CD1c-positive myeloid dendritic cell (primary cell): ENCODE data around the gene NR2C2AP.
"Not testable (repeated sequence)": the region's sequence is repeated elsewhere in the genome, so short reads cannot be mapped to it uniquely, and the experiment has no call there.

Source experiments
- DNase-seq: peaks from one replicate; pipeline ENCODE4 v3.0.0-alpha.2; 2016; ENCODE audit errors: extremely low spot score

NR2C2AP gene

GRCh38 chr19:19181488-19181998 is 21.7 kb downstream of the NR2C2AP start:
- no peak for DNase-seq

GRCh38 chr19:19179548-19180441 is 23.4 kb downstream of the NR2C2AP start:
- DNase-seq, result no peak

DNA sequence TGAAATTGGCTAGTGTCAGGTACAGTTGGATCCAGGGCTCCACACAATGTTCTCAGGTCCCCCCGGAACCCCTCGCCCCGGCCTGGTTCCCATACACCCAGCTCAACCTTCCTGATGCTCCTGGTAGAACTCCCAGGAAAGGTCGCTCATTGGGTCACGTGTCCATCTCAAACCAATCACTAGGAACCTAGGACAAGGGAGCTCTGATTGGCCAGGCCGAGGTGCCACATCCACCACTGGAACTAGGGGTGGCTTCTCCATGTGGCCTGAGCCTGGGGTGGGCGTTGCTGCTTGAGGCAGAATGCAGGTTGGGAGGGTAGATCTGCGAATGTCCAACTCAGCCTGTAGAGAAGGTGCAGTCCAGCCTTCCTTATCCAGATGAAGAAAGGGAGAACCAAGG is 26.3 kb downstream of the NR2C2AP start:
- DNase-seq, result no peak

DNA sequence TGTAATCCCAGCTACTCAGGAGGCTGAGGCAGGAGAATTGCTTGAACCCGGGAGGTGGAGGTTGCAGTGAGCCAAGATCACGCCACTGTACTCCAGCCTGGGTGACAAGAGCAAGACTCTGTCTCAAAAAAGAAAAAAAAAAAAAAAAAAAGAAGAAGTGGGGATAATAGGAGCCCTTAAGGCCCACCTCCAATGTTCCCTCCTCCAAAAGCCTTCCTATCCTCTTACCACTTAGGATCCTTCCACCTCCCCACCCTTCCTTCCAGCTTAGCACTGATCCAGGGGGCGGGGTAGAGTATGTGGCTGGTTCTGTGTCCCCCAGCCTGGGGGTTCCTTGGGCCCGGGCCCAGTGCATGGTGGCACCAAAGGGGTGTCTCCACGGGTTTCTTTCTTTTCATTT is 30.0 kb downstream of the NR2C2AP start:
- not testable (repeated sequence) for DNase-seq

DNA sequence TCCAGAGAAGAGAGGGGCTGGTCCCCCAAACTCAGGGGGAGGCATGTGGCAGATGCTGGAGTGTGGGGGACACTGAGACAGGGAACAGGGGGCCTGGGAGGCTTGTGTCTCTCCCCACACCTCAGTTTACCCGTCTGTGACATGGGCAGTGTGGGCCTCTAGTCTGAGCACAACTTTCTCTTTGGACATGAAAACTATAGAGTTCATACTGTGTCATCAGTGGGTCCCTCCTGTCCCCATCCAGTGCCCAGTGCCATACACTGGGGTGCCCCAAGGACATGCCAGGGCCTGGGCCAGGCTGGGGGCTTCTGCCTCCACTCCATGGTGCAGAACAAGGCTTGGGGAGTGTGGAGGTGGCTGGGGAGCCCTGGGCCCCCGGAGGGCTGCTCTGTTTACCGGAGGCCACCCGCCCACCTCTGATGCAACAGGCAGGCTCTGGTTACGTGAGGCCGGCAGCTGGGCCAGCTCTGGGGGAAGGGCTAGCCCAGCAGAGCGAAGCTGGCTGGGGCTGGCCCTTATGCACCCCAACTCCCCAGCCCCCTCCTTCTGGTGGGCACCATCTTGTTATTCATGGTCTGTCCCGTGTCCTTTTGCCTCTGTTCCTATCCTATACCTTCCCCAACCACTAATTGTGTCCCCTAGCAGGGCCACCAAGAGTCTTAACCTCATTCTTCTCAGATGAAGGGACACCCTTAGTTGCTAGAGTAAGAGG is 31.2 kb downstream of the NR2C2AP start:
- DNase-seq, result no peak

DNA sequence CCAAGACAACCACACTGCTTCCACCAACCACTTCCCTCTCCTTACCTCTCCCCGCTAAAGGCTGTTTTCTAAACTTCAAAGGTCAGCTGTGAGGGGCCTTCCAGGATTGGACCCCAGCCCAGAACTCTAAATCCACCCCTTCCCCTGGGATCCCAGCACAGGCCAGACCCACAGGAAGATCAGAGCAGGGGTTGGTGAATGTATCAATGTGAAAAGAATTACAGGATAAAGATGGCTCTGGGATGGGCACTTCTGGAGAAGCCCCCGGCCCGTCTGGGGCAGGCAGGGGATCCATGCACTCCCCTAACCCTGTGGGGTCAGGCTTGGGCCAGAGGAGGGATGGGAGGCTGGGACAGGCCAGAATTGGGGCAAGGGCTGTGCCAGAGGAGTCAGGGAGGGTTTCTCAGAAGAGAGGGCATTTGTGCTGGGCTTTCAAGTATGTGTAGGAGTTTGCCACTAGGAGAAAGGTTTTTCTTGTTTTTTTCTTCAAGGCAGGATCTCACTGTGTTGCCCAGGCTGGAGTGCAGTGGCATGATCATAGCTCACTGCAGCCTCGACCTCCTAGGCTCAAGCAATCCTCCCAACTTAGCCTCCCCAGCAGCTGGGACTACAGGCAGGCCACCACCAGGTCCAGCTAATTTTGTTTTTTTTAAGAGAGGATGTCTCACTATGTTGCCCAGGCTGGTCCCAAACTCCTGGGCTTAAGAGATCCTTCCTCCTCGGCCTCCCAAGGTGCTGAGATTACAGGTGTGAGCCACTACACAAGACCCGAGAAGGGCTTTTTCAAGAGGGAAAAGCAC is 32.1 kb downstream of the NR2C2AP start:
- DNase-seq, result no peak

- DNase-seq, result peak; percentile 75
These were observed 33.0 kb downstream of the NR2C2AP start, which contains the start of gene MEF2B for GRCh38 chr19:19170053-19170872. MEF2B (minus strand) TSS chr19:19170263; CDS start chr19:19150735, 19,528 bp downstream.

DNA sequence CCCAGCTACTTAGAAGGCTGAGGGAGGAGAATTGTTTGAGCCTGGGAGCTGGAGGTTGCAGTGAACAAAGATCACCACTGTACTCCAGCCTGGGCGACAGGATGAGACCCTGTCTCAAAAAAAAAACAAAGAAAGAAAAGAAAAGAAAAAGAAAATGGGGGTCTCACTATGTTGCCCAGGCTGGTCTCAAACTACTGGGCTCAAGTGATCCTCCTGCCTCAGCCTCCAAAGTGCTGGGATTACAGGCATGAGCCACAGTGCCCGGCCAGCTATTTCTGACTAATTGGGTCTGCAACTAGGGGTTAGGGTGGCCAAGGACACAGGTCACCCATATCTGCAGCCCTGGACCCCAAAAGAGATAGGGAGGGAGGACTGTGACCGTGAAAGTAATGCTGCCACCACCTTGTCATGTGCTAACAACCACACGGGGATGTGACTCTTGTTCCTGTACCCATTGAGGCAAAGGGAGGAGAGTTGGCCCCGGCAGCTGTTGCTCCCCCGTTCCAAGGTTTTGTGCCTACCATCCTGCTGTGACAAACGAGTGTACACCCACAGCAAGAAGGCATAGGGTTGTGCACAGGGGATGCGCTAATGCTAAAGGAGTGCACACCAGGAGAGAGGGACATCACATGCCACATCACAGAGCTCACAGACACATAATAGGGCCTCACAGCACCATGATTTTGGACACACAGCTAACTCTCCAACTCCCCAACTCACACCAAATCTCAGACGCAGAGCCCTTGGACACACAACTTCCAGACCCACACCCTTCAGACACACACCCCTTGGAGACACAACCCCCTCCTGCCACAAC is 33.8 kb downstream of the NR2C2AP start:
- no peak for DNase-seq

DNA sequence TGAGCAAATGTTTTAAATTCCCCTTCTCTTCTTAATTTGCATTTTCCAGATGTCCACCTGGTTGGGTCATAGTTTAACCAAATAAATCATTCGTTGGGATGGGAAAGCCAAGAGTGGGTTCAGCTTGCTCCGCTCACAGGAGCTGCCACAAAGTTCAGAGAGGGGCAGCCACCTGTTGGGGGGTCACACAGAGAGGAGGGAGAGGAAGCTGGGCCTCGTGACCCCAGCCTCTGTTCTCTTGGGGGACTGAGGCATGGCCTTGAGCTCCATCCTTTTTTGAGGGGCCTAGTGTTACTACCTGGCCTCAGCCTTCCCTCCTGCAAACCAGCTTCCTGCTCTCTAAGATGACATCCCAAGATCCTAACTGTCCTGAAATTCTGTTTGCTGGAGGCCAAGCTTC is 35.6 kb downstream of the NR2C2AP start:
- no peak for DNase-seq

GRCh38 chr19:19165396-19165795 is 37.8 kb downstream of the NR2C2AP start:
- no peak for DNase-seq

DNA sequence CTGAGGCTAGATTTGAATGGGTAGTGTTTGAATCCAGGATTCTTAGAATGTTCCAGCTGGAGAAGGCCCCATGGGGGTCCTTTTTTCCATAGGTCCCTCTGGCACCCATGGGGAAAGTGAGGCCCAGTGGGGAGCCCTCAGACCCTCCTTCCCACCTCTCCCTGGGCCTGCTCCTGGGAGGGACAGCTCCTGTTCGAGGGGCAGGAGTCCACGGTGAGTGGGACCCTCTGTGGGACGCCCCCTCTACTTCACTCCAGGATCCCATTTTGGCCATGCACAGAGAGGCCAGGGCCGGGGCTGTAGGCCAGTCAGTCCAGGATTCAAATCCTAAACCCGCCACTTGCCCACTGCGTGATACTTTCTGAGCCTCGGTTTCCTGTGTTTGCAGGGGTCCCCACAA is 40.7 kb downstream of the NR2C2AP start:
- DNase-seq, result no peak

DNA sequence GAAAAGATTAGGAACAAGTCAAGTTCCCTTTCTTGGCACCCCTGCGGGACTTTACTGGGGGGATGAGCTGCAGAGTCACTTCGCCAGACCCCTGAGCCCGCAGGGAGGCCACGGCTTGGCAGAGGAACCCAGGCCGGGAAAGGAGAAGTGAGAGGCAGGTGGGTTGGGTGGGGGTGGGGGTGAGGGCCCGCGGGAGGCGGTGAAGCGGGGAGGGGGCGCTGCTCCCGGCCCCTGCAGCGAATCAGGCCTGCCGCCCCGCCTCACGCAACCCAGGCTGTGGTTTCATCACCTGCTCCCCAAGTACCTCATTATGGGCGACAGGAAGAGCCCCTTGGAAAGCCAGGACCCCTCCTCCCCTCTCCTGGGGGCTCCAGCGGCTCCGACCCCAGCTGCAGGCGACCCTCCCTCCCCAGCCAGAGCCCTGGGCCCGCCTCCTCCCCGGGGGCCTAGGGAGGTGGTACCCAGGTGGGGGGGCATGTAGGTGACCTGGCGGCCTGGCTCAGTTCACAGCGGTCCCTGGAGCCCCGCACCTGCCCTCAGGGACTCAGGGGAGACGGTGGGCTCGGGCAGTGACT is 42.7 kb downstream of the NR2C2AP start:
- DNase-seq, result peak; percentile 20

GRCh38 chr19:19159534-19159933 is 43.7 kb downstream of the NR2C2AP start:
- no peak for DNase-seq

- no peak for DNase-seq
These were observed 45.4 kb downstream of the NR2C2AP start for GRCh38 chr19:19157808-19158207.

DNA sequence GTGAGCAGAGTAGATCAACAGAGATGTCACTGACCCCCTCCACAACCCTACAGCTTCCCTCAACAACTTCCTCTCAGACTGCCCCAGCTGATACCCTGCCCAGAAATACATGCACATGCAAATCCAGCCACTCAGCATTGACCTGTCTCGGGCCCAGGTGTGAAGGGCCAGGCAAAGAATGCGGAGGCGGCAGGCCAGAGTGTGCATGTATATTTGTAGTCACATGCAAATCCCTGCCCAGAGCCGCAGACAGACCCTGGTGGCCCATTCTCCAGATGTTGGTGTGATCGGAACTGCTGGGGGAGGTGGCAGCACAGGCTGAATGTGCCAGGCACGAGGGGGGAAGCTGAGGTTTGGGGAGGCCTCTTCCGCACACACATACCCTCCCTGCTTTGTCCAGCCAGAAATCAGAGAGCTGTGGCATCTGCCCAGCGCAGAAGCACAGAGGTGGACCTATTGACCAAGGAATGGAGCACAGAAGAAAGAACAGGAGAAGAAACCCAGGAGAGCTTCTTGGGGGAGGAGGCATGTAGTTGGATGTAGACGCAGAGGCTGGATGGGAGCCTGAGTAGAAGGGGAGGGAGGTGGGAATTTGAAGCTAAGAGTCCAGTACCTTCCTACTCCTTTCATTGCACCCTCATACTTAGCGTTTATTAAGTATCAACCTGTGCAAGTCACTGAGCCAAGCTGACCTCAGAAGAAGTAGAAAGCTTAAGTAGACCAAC is 47.6 kb downstream of the NR2C2AP start:
- DNase-seq, result no peak

DNA sequence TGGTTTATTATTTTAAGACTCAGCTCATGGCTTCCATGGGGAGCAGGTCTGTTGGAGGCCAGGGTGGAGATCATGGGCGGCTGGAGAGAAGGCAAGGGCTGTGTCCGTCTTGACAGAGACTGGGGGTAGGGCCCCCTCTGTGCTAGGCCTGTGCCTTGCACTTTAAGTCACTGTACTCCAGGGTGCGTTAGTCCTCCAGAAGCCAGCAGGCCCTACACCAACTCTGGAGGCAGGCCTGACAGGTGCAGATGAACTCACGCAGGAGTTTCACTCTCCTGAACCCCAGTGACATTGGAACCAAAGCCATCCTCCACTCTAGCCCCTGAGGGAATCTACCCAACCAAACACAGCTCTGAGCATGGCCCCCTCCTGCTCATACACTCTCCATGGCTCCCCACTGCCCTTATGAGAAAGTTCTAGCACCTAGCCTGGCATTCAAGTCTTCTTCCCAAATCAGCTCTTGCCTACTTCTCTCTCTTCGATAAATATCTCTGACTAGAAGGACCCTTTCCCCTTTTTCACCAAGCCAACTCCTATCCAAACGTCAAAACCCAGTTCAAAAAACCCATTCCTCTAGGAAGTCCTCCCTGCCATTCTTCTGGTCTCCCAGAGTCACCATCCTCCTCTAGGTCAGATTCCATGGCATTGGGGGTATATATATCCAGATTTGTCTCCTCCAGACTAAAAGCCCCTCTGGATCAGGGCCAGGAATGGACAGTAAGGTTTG is 48.3 kb downstream of the NR2C2AP start:
- DNase-seq, result no peak

DNA sequence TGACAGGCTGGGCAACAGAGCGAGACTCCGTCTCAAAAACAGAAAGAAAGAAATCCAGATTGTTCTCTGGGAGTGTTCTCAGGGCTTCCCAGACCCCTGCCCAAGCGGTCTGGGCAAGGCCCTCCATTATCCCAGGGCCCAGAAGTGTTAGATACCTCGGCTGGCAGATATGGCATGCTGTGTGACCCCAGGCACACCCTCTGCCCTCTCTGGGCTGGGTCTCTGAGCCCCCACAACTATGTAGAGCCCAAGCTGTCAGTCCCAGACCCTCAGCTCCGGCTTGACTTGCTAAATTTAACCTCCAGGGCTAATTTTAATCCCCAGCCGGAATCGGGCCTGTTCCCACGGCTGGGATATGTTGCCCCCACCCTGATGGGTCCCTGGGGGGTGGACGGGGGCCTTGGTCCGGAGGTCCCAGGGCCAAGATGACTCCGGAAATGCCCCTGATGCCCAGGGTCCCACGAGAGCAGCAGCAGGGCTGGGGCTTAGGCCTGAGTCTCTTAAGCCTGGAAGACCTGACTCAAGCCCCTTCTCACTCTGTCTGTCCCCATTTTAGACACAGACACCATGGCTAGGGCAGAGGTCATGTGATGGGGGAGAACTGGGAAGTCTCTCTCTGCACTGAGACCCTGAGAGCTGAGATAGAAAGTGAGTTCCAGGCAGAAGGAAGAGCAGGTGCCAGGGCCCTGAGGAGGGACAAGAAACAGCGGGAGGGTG is 50.4 kb downstream of the NR2C2AP start:
- DNase-seq, result no peak

- no peak for DNase-seq
These were observed 51.8 kb downstream of the NR2C2AP start for GRCh38 chr19:19151418-19151817.
